Endothelial cell of umbilical vein (primary cell): ENCODE data around the gene ZNF527.

Source experiments
- CTCF ChIP-seq, 2 donors: IDR thresholded peaks; 1 replicate in 1 of 2; 2 replicates in 1 of 2; pipeline ENCODE4 v1.5.1; 2011; ENCODE audit warnings: low read length in 2 of 2, mild to moderate bottlenecking in 2 of 2, moderate library complexity in 2 of 2, control low read depth in 1 of 2, inconsistent platforms in 1 of 2, low read depth in 1 of 2; ENCODE audit not compliant: insufficient read depth in 1 of 2; ENCODE audit errors: extremely low read depth in 1 of 2
- EZH2 ChIP-seq: IDR thresholded peaks from 2 replicates; pipeline ENCODE4 v1.6.1; 2012; ENCODE audit warnings: borderline replicate concordance, low read depth, mild to moderate bottlenecking, moderate library complexity, low read length, inconsistent platforms; ENCODE audit not compliant: severe bottlenecking
- JUN ChIP-seq: IDR thresholded peaks from 2 replicates; pipeline ENCODE4 v1.6.1; 2011; ENCODE audit warnings: borderline replicate concordance, low read depth; ENCODE audit not compliant: insufficient read length, insufficient read depth
- MAX ChIP-seq: IDR thresholded peaks from 2 replicates; pipeline ENCODE4 v1.6.1; 2011; ENCODE audit not compliant: insufficient read depth, insufficient read length
- MYC ChIP-seq: IDR thresholded peaks from one replicate; pipeline ENCODE4 v1.6.1; 2011; ENCODE audit warnings: mild to moderate bottlenecking, low read depth, low read length
- POLR2A ChIP-seq: IDR thresholded peaks from 2 replicates; pipeline ENCODE4 v1.6.1; 2012; ENCODE audit warnings: low read depth, mild to moderate bottlenecking, control low read depth, low read length
- POLR2AphosphoS5 ChIP-seq: IDR thresholded peaks from 2 replicates; pipeline ENCODE4 v1.6.1; 2012; ENCODE audit warnings: low read depth, mild to moderate bottlenecking, control low read depth, low read length, moderate library complexity; ENCODE audit not compliant: insufficient read depth

- TF ChIP-seq CTCF (IDR thresholded peaks at IDR 0.05; ENCODE audit: extremely low read depth in 1 of 2, insufficient read depth in 1 of 2, low read depth in 1 of 2, low read length in 2 of 2) (no peak), EZH2 (no peak), POLR2AphosphoS5 (peak; percentile 48), MYC (peak; percentile 51), POLR2A (peak; percentile 74), JUN (no peak), MAX (peak; percentile 76)
These were observed at the start of gene ZNF527 for GRCh38 chr19:37370880-37371661.
